ENCODE results near the gene TNIK.

DNA sequence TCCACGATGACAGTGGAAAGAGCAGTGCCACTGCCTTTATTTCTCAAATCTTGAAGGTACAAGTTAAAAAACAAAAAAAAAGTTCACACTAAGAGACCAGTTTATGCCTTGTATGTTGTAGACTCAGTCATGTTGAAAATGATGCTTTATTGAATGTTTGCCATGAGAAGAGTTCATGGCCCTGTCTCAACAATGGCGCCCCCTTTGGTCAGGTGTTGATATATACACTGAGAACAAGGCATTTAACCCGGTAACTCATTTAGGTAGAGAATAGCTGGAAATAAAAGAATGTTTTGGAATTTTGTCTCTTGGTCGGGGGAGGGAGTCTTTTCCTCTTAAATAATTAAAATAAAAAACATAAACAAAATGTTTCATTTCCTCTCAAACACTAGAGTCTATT is 288.1 kb downstream of the TNIK start:
- TF ChIP-seq CTCF (IDR thresholded peaks at IDR 0.05; ENCODE audit: low read depth, low read length, poor library complexity, severe bottlenecking) (peak; percentile 33), EZH2phosphoT487 (IDR thresholded peaks at IDR 0.05; ENCODE audit: borderline replicate concordance, low read length) (no peak)

Data from DOHH2 (cell line).